HEK293T (cell line): ENCODE data around the gene GDF10.

ENCODE experiments used
- BHLHE40 ChIP-seq: fragments of 450-650 bp; IDR thresholded peaks from 2 replicates; pipeline ENCODE4 v1.6.1; 2016; ENCODE audit warnings: mild to moderate bottlenecking, moderate library complexity, borderline replicate concordance
- CTBP1 ChIP-seq: fragments of 450-650 bp; IDR thresholded peaks from 2 replicates; pipeline ENCODE4 v1.6.1; 2016; ENCODE audit warnings: borderline replicate concordance
- ELF4 ChIP-seq: fragments of 450-650 bp; IDR thresholded peaks from 2 replicates; pipeline ENCODE4 v1.6.1; 2017; ENCODE audit warnings: antibody characterized with exemption
- FOXA1 ChIP-seq: fragments of 450-650 bp; IDR thresholded peaks from 2 replicates; pipeline ENCODE4 v1.6.1; 2016; ENCODE audit warnings: mild to moderate bottlenecking
- FOXM1 ChIP-seq: fragments of 450-650 bp; IDR thresholded peaks from 2 replicates; pipeline ENCODE4 v1.6.1; 2017; ENCODE audit warnings: mild to moderate bottlenecking, borderline replicate concordance
- L3MBTL2 ChIP-seq: fragments of 450-650 bp; conservative IDR thresholded peaks from 2 replicates; pipeline ENCODE4 v1.6.1; 2016; ENCODE audit warnings: mild to moderate bottlenecking
- PKNOX1 ChIP-seq: fragments of 450-650 bp; IDR thresholded peaks from 2 replicates; pipeline ENCODE4 v1.6.1; 2016
- SP1 ChIP-seq: fragments of 450-650 bp; IDR thresholded peaks from 2 replicates; pipeline ENCODE4 v1.6.1; 2017
- SUZ12 ChIP-seq: fragments of 450-650 bp; IDR thresholded peaks from 2 replicates; pipeline ENCODE4 v1.6.1; 2016; ENCODE audit warnings: mild to moderate bottlenecking
- TARDBP ChIP-seq: fragments of 450-650 bp; IDR thresholded peaks from 2 replicates; pipeline ENCODE4 v1.6.1; 2016

GRCh38 chr10:47354900-47355299, 54.9 kb downstream of the GDF10 start:
- TF ChIP-seq CTBP1 = no peak
- TF ChIP-seq TARDBP = no peak
- no peak for TF ChIP-seq SP1
- TF ChIP-seq ELF4 = no peak
- TF ChIP-seq FOXM1 = no peak
- TF ChIP-seq L3MBTL2 = no peak
- TF ChIP-seq BHLHE40 = no peak
- TF ChIP-seq PKNOX1 = no peak
- TF ChIP-seq SUZ12 = no peak
- TF ChIP-seq FOXA1 = no peak
